Tibial artery (tissue), 4 donors: ENCODE measurements around the gene ERBB4.

Experiments
- DNase-seq, 2 donors: peaks; one replicate each; pipeline ENCODE4 v3.0.0-alpha.2; 2019
- H3K27ac ChIP-seq, 2 donors: fragments of 200-600 bp; sonication (generic) in 1 of 2; 1 replicate in 1 of 2; 2 replicates in 1 of 2; pipeline ENCODE4 v1.5.1; 2018 to 2019; ENCODE audit warnings: mild to moderate bottlenecking in 1 of 2
- H3K27me3 ChIP-seq, 2 donors: fragments of 200-600 bp; sonication (generic) in 1 of 2; one replicate each; pipeline versions ENCODE4 v1.5.1 to v1.6.0; 2016 to 2019
- H3K36me3 ChIP-seq, 3 donors: fragments of 200-600 bp; sonication (generic) in 2 of 3; one replicate each; pipeline ENCODE4 v1.5.1; 2016 to 2019; ENCODE audit warnings: mild to moderate bottlenecking in 2 of 3
- H3K4me1 ChIP-seq, 4 donors: fragments of 200-600 bp; sonication (generic) in 2 of 4; 1 replicate in 3 of 4; 2 replicates in 1 of 4; pipeline ENCODE4 v1.5.1; 2016 to 2019
- H3K4me3 ChIP-seq, 2 donors: fragments of 200-600 bp; sonication (generic) in 1 of 2; 1 replicate in 1 of 2; 2 replicates in 1 of 2; pipeline ENCODE4 v1.5.1; 2018 to 2019; ENCODE audit warnings: mild to moderate bottlenecking in 2 of 2
- H3K9me3 ChIP-seq, 3 donors: fragments of 200-600 bp; sonication (generic) in 1 of 3; one replicate each; pipeline ENCODE4 v1.5.1; 2016 to 2019
- CTCF ChIP-seq, 2 experiments: fragments of 200-600 bp in 1 of 2; fragments of 450-650 bp in 1 of 2; IDR thresholded peaks; one replicate each; pipeline ENCODE4 v1.5.1; 2017 to 2019; ENCODE audit warnings: antibody characterized with exemption in 2 of 2, mild to moderate bottlenecking in 1 of 2, moderate library complexity in 1 of 2
- intact Hi-C: fragments of 100-400 bp; cut with DNase I; formaldehyde crosslinking; loops from one replicate; pipeline ENCODE4 v1.15.0; 2023; ENCODE audit warnings: low total_unique reads

The ERBB4 gene

GRCh38 chr2:212328136-212328535 is 210.5 kb downstream of the ERBB4 start:
- Histone ChIP-seq H3K9me3 (no peaks in the 10 kb centered on the region), H3K4me3 (no peak overlapping the region), H3K27me3 (no peaks in the 10 kb centered on the region), H3K4me1 (peaks cover 0 to 26% (median 5%) of the 10 kb centered on the region in 4 donors), H3K36me3 (no peaks in the 10 kb centered on the region), H3K27ac (no peak overlapping the region)
- intact Hi-C loops: no loop called here
- no peak for DNase-seq
- no peak for TF ChIP-seq CTCF (IDR thresholded peaks at IDR 0.05)

- H3K9me3 ChIP-seq: no peaks in the 10 kb centered on the region
- no peak for TF ChIP-seq CTCF (IDR thresholded peaks at IDR 0.05)
- no peaks in the 10 kb centered on the region for H3K36me3 ChIP-seq
- H3K27me3 ChIP-seq: no peaks in the 10 kb centered on the region
- H3K27ac ChIP-seq: no peak overlapping the region
- intact Hi-C loops: no loop called here
- DNase-seq: no peak
- H3K4me1 ChIP-seq: peaks cover 0 to 26% (median 5%) of the 10 kb centered on the region in 4 donors
- H3K4me3 ChIP-seq: no peak overlapping the region
These were observed 211.3 kb downstream of the ERBB4 start for GRCh38 chr2:212327171-212327809.

- intact Hi-C loops: no loop called here
- no peaks in the 10 kb centered on the region for H3K27me3 ChIP-seq
- no peaks in the 10 kb centered on the region for H3K36me3 ChIP-seq
- H3K9me3 ChIP-seq: no peaks in the 10 kb centered on the region
- no peak for TF ChIP-seq CTCF (IDR thresholded peaks at IDR 0.05)
- no peaks in the 10 kb centered on the region for H3K4me1 ChIP-seq
- DNase-seq: no peak
- H3K4me3 ChIP-seq: no peak overlapping the region
- H3K27ac ChIP-seq: no peak overlapping the region
These were observed 220.0 kb downstream of the ERBB4 start for GRCh38 chr2:212318636-212319035.

GRCh38 chr2:212314680-212315079 is 223.9 kb downstream of the ERBB4 start:
- Histone ChIP-seq H3K4me1 (no peaks in the 10 kb centered on the region), H3K27me3 (no peaks in the 10 kb centered on the region), H3K4me3 (no peak overlapping the region), H3K9me3 (no peaks in the 10 kb centered on the region), H3K27ac (no peak overlapping the region), H3K36me3 (no peaks in the 10 kb centered on the region)
- DNase-seq: no peak
- no peak for TF ChIP-seq CTCF (IDR thresholded peaks at IDR 0.05)
- intact Hi-C loops: no loop called here

- H3K4me1 ChIP-seq: peaks cover 0 to 5% (median 0%) of the 10 kb centered on the region in 4 donors
- no peak overlapping the region for H3K4me3 ChIP-seq
- intact Hi-C loops: no loop called here
- no peaks in the 10 kb centered on the region for H3K27me3 ChIP-seq
- no peak overlapping the region for H3K27ac ChIP-seq
- TF ChIP-seq CTCF (IDR thresholded peaks at IDR 0.05): no peak
- H3K36me3 ChIP-seq: no peaks in the 10 kb centered on the region
- no peak for DNase-seq
- H3K9me3 ChIP-seq: no peaks in the 10 kb centered on the region
These were observed 226.7 kb downstream of the ERBB4 start for GRCh38 chr2:212311807-212312404.
